Muscle layer of duodenum (tissue), 2 donors: ENCODE measurements around the gene PAFAH1B2.
"Not testable (repeated sequence)": the region's sequence is repeated elsewhere in the genome, so short reads cannot be mapped to it uniquely, and the experiment has no call there.

Experiments used
- H3K27ac ChIP-seq: one replicate; pipeline ENCODE4 v1.7.0; 2013; ENCODE audit warnings: mild to moderate bottlenecking, low read length
- H3K27me3 ChIP-seq: one replicate; pipeline ENCODE4 v1.7.0; 2013; ENCODE audit warnings: low read depth, mild to moderate bottlenecking, control low read depth, low read length
- H3K36me3 ChIP-seq, 2 donors: one replicate each; pipeline ENCODE4 v1.7.0; 2013; ENCODE audit warnings: low read length in 2 of 2, control low read depth in 1 of 2, mild to moderate bottlenecking in 1 of 2; ENCODE audit not compliant: insufficient read depth in 2 of 2, control insufficient read depth in 1 of 2
- H3K4me1 ChIP-seq, 2 donors: one replicate each; pipeline ENCODE4 v1.7.0; 2013; ENCODE audit warnings: low read length in 2 of 2, mild to moderate bottlenecking in 2 of 2, control low read depth in 1 of 2, moderate library complexity in 1 of 2; ENCODE audit not compliant: insufficient read depth in 2 of 2, control insufficient read depth in 1 of 2
- H3K4me3 ChIP-seq, 2 donors: one replicate each; pipeline ENCODE4 v1.7.0; 2013; ENCODE audit warnings: low read length in 2 of 2, low read depth in 1 of 2, mild to moderate bottlenecking in 1 of 2
- H3K9me3 ChIP-seq, 2 donors: one replicate each; pipeline ENCODE4 v1.7.0; 2013; ENCODE audit warnings: low read length in 2 of 2, control low read depth in 1 of 2, mild to moderate bottlenecking in 1 of 2; ENCODE audit not compliant: control insufficient read depth in 1 of 2
- donor health status: healthy.

PAFAH1B2 gene

GRCh38 chr11:117177534-117178209, 33.6 kb downstream of the PAFAH1B2 start:
- Histone ChIP-seq H3K36me3 (peaks cover 3 to 8% of the 10 kb centered on the region in 2 donors), H3K27me3 (no peaks in the 10 kb centered on the region), H3K9me3 (no peaks in the 10 kb centered on the region), H3K4me3 (peak overlapping the region; percentile 66 to 71), H3K4me1 (peaks cover 6 to 27% of the 10 kb centered on the region in 2 donors), H3K27ac (peak overlapping the region; percentile 83)

- peaks cover 6 to 27% of the 10 kb centered on the region in 2 donors for H3K4me1 ChIP-seq
- no peaks in the 10 kb centered on the region for H3K9me3 ChIP-seq
- H3K36me3 ChIP-seq: peaks cover 5 to 11% of the 10 kb centered on the region in 2 donors
- peak within 1 kb of the TSS; percentile 71 to 90 for H3K4me3 ChIP-seq
- no peaks in the 10 kb centered on the region for H3K27me3 ChIP-seq
- H3K27ac ChIP-seq: peak within 1 kb of the TSS; percentile 83
Measured at GRCh38 chr11:117178210-117179034, 34.3 kb downstream of the PAFAH1B2 start, which contains the start of gene SIDT2. SIDT2 (plus strand) TSS chr11:117178743; CDS start chr11:117179264, 521 bp downstream.

GRCh38 chr11:117179048-117179999, 35.2 kb downstream of the PAFAH1B2 start:
- H3K36me3 ChIP-seq: peaks cover 5 to 20% of the 10 kb centered on the region in 2 donors
- H3K27ac ChIP-seq: peak overlapping the region; percentile 62
- H3K27me3 ChIP-seq: no peaks in the 10 kb centered on the region
- peak overlapping the region; percentile 71 to 90 for H3K4me3 ChIP-seq
- H3K9me3 ChIP-seq: no peaks in the 10 kb centered on the region
- H3K4me1 ChIP-seq: peaks cover 6 to 27% of the 10 kb centered on the region in 2 donors

GRCh38 chr11:117180020-117180419, 35.9 kb downstream of the PAFAH1B2 start:
- peaks cover 5 to 21% of the 10 kb centered on the region in 2 donors for H3K36me3 ChIP-seq
- peaks cover 6 to 27% of the 10 kb centered on the region in 2 donors for H3K4me1 ChIP-seq
- no peaks in the 10 kb centered on the region for H3K9me3 ChIP-seq
- peak overlapping the region; percentile 62 for H3K27ac ChIP-seq
- H3K4me3 ChIP-seq: peak overlapping the region; percentile 71 to 90
- no peaks in the 10 kb centered on the region for H3K27me3 ChIP-seq

GRCh38 chr11:117180661-117181585, 36.8 kb downstream of the PAFAH1B2 start:
- Histone ChIP-seq H3K9me3 (no peaks in the 10 kb centered on the region), H3K27ac (no peak overlapping the region), H3K36me3 (peaks cover 5 to 23% of the 10 kb centered on the region in 2 donors), H3K27me3 (no peaks in the 10 kb centered on the region), H3K4me1 (peaks cover 6 to 27% of the 10 kb centered on the region in 2 donors), H3K4me3 (peak overlapping the region; percentile 35 to 39)

- H3K4me3 ChIP-seq: no peak overlapping the region
Measured at GRCh38 chr11:117181586-117182550, 37.8 kb downstream of the PAFAH1B2 start.

GRCh38 chr11:117182551-117182935, 38.5 kb downstream of the PAFAH1B2 start:
- peaks cover 6 to 27% of the 10 kb centered on the region in 2 donors for H3K4me1 ChIP-seq
- H3K4me3 ChIP-seq: no peak overlapping the region
- H3K27me3 ChIP-seq: no peaks in the 10 kb centered on the region
- H3K27ac ChIP-seq: no peak overlapping the region
- H3K9me3 ChIP-seq: no peaks in the 10 kb centered on the region
- H3K36me3 ChIP-seq: peaks cover 8 to 39% of the 10 kb centered on the region in 2 donors

More at GRCh38 chr11:117181586-117182550, 37.8 kb downstream of the PAFAH1B2 start:
- Histone ChIP-seq H3K27me3 (no peaks in the 10 kb centered on the region), H3K36me3 (peaks cover 5 to 32% of the 10 kb centered on the region in 2 donors), H3K9me3 (no peaks in the 10 kb centered on the region), H3K27ac (no peak overlapping the region), H3K4me1 (peaks cover 6 to 27% of the 10 kb centered on the region in 2 donors)

- H3K27me3 ChIP-seq, H3K4me3 ChIP-seq, H3K27ac ChIP-seq, H3K9me3 ChIP-seq: not testable (repeated sequence)
- Histone ChIP-seq H3K4me1 (peaks cover 6 to 22% of the 10 kb centered on the region in 2 donors), H3K36me3 (peaks cover 11 to 45% of the 10 kb centered on the region in 2 donors)
Measured at GRCh38 chr11:117183178-117183577, 39.1 kb downstream of the PAFAH1B2 start.

GRCh38 chr11:117183724-117184349, 39.8 kb downstream of the PAFAH1B2 start:
- peaks cover 6 to 22% of the 10 kb centered on the region in 2 donors for H3K4me1 ChIP-seq

More at GRCh38 chr11:117183724-117184349, 39.8 kb downstream of the PAFAH1B2 start:
- H3K4me3 ChIP-seq: no peak overlapping the region
- H3K27ac ChIP-seq: no peak overlapping the region
- H3K36me3 ChIP-seq: peaks cover 16 to 52% of the 10 kb centered on the region in 2 donors
- no peaks in the 10 kb centered on the region for H3K27me3 ChIP-seq
- no peaks in the 10 kb centered on the region for H3K9me3 ChIP-seq
